ENCODE results near the gene DSE.

DSE gene

GRCh38 chr6:116444092-116444491 is 73.3 kb downstream of the DSE start:
- peak overlapping the region; percentile 51 for H2AFZ ChIP-seq (ENCODE audit: low read length, unreplicated experiment)
- H3K27me3 ChIP-seq (ENCODE audit: insufficient read depth, low read length): no peaks in the 10 kb centered on the region
- no peaks in the 10 kb centered on the region for H3K36me3 ChIP-seq (ENCODE audit: insufficient read depth, low read length)
- H3K4me1 ChIP-seq (ENCODE audit: control insufficient read depth, insufficient read depth, low read length, unreplicated experiment): peaks cover 45% of the 10 kb centered on the region
- peak overlapping the region; percentile 42 for H3K27ac ChIP-seq (ENCODE audit: low read depth, low read length)
- H3K4me3 ChIP-seq (ENCODE audit: low read depth, low read length): peak overlapping the region; percentile 23; the same call in 1 of the 2 replicates
- H3K79me2 ChIP-seq (ENCODE audit: control insufficient read depth, insufficient read depth, low read length, unreplicated experiment): no peaks in the 10 kb centered on the region

GRCh38 chr6:116444575-116444974 is 73.8 kb downstream of the DSE start:
- Histone ChIP-seq H3K27me3 (ENCODE audit: insufficient read depth, low read length) (no peaks in the 10 kb centered on the region), H3K4me1 (ENCODE audit: control insufficient read depth, insufficient read depth, low read length, unreplicated experiment) (peaks cover 40% of the 10 kb centered on the region), H3K4me3 (ENCODE audit: low read depth, low read length) (no peak overlapping the region), H3K79me2 (ENCODE audit: control insufficient read depth, insufficient read depth, low read length, unreplicated experiment) (no peaks in the 10 kb centered on the region), H3K36me3 (ENCODE audit: insufficient read depth, low read length) (no peaks in the 10 kb centered on the region), H2AFZ (ENCODE audit: low read length, unreplicated experiment) (no peak overlapping the region), H3K27ac (ENCODE audit: low read depth, low read length) (no peak overlapping the region)

- Histone ChIP-seq H3K4me1 (ENCODE audit: control insufficient read depth, insufficient read depth, low read length, unreplicated experiment) (peaks cover 39% of the 10 kb centered on the region), H3K79me2 (ENCODE audit: control insufficient read depth, insufficient read depth, low read length, unreplicated experiment) (no peaks in the 10 kb centered on the region), H2AFZ (ENCODE audit: low read length, unreplicated experiment) (no peak overlapping the region), H3K36me3 (ENCODE audit: insufficient read depth, low read length) (no peaks in the 10 kb centered on the region), H3K27ac (ENCODE audit: low read depth, low read length) (no peak overlapping the region), H3K4me3 (ENCODE audit: low read depth, low read length) (no peak overlapping the region), H3K27me3 (ENCODE audit: insufficient read depth, low read length) (no peaks in the 10 kb centered on the region)
These were observed 74.4 kb downstream of the DSE start for GRCh38 chr6:116445102-116445501.

- Histone ChIP-seq H3K36me3 (ENCODE audit: insufficient read depth, low read length) (no peaks in the 10 kb centered on the region), H3K79me2 (ENCODE audit: control insufficient read depth, insufficient read depth, low read length, unreplicated experiment) (no peaks in the 10 kb centered on the region), H3K4me1 (ENCODE audit: control insufficient read depth, insufficient read depth, low read length, unreplicated experiment) (peaks cover 39% of the 10 kb centered on the region), H2AFZ (ENCODE audit: low read length, unreplicated experiment) (peak overlapping the region; percentile 47), H3K4me3 (ENCODE audit: low read depth, low read length) (peak overlapping the region; percentile 56), H3K27me3 (ENCODE audit: insufficient read depth, low read length) (no peaks in the 10 kb centered on the region), H3K27ac (ENCODE audit: low read depth, low read length) (peak overlapping the region; percentile 96)
These were observed 75.7 kb downstream of the DSE start for GRCh38 chr6:116446399-116446798.

GRCh38 chr6:116447052-116447451 is 76.3 kb downstream of the DSE start:
- Histone ChIP-seq H3K27ac (ENCODE audit: low read depth, low read length) (peak overlapping the region; percentile 96), H3K79me2 (ENCODE audit: control insufficient read depth, insufficient read depth, low read length, unreplicated experiment) (no peaks in the 10 kb centered on the region), H3K36me3 (ENCODE audit: insufficient read depth, low read length) (no peaks in the 10 kb centered on the region), H3K4me3 (ENCODE audit: low read depth, low read length) (peak overlapping the region; percentile 56), H3K4me1 (ENCODE audit: control insufficient read depth, insufficient read depth, low read length, unreplicated experiment) (peaks cover 39% of the 10 kb centered on the region), H2AFZ (ENCODE audit: low read length, unreplicated experiment) (no peak overlapping the region), H3K27me3 (ENCODE audit: insufficient read depth, low read length) (no peaks in the 10 kb centered on the region)

- Histone ChIP-seq H2AFZ (ENCODE audit: low read length, unreplicated experiment) (peak overlapping the region; percentile 17), H3K4me1 (ENCODE audit: control insufficient read depth, insufficient read depth, low read length, unreplicated experiment) (peaks cover 39% of the 10 kb centered on the region), H3K27ac (ENCODE audit: low read depth, low read length) (peak overlapping the region; percentile 96), H3K36me3 (ENCODE audit: insufficient read depth, low read length) (no peaks in the 10 kb centered on the region), H3K4me3 (ENCODE audit: low read depth, low read length) (peak overlapping the region; percentile 43), H3K79me2 (ENCODE audit: control insufficient read depth, insufficient read depth, low read length, unreplicated experiment) (no peaks in the 10 kb centered on the region), H3K27me3 (ENCODE audit: insufficient read depth, low read length) (no peaks in the 10 kb centered on the region)
These were observed 76.8 kb downstream of the DSE start for GRCh38 chr6:116447496-116448011.

- peaks cover 28% of the 10 kb centered on the region for H3K4me1 ChIP-seq (ENCODE audit: control insufficient read depth, insufficient read depth, low read length, unreplicated experiment)
- no peak overlapping the region for H3K4me3 ChIP-seq (ENCODE audit: low read depth, low read length)
- H3K27ac ChIP-seq (ENCODE audit: low read depth, low read length): no peak overlapping the region
- H3K79me2 ChIP-seq (ENCODE audit: control insufficient read depth, insufficient read depth, low read length, unreplicated experiment): no peaks in the 10 kb centered on the region
- H3K27me3 ChIP-seq (ENCODE audit: insufficient read depth, low read length): no peaks in the 10 kb centered on the region
- no peak overlapping the region for H2AFZ ChIP-seq (ENCODE audit: low read length, unreplicated experiment)
- H3K36me3 ChIP-seq (ENCODE audit: insufficient read depth, low read length): no peaks in the 10 kb centered on the region
These were observed 78.8 kb downstream of the DSE start for GRCh38 chr6:116449565-116449964.

- peaks cover 28% of the 10 kb centered on the region for H3K4me1 ChIP-seq (ENCODE audit: control insufficient read depth, insufficient read depth, low read length, unreplicated experiment)
- no peaks in the 10 kb centered on the region for H3K27me3 ChIP-seq (ENCODE audit: insufficient read depth, low read length)
- H3K79me2 ChIP-seq (ENCODE audit: control insufficient read depth, insufficient read depth, low read length, unreplicated experiment): no peaks in the 10 kb centered on the region
- no peak overlapping the region for H2AFZ ChIP-seq (ENCODE audit: low read length, unreplicated experiment)
- no peak overlapping the region for H3K4me3 ChIP-seq (ENCODE audit: low read depth, low read length)
- H3K36me3 ChIP-seq (ENCODE audit: insufficient read depth, low read length): no peaks in the 10 kb centered on the region
- H3K27ac ChIP-seq (ENCODE audit: low read depth, low read length): no peak overlapping the region
These were observed 79.5 kb downstream of the DSE start for GRCh38 chr6:116450185-116450710.

GRCh38 chr6:116450769-116451740 is 80.3 kb downstream of the DSE start:
- Histone ChIP-seq H3K4me1 (ENCODE audit: control insufficient read depth, insufficient read depth, low read length, unreplicated experiment) (peaks cover 24% of the 10 kb centered on the region), H2AFZ (ENCODE audit: low read length, unreplicated experiment) (no peak overlapping the region), H3K27ac (ENCODE audit: low read depth, low read length) (no peak overlapping the region)

GRCh38 chr6:116451916-116452315 is 81.2 kb downstream of the DSE start:
- H3K36me3 ChIP-seq (ENCODE audit: insufficient read depth, low read length): no peaks in the 10 kb centered on the region
- peaks cover 15% of the 10 kb centered on the region for H3K4me1 ChIP-seq (ENCODE audit: control insufficient read depth, insufficient read depth, low read length, unreplicated experiment)
- no peaks in the 10 kb centered on the region for H3K27me3 ChIP-seq (ENCODE audit: insufficient read depth, low read length)
- no peak overlapping the region for H3K27ac ChIP-seq (ENCODE audit: low read depth, low read length)
- no peaks in the 10 kb centered on the region for H3K79me2 ChIP-seq (ENCODE audit: control insufficient read depth, insufficient read depth, low read length, unreplicated experiment)
- no peak overlapping the region for H2AFZ ChIP-seq (ENCODE audit: low read length, unreplicated experiment)
- H3K4me3 ChIP-seq (ENCODE audit: low read depth, low read length): no peak overlapping the region

More at GRCh38 chr6:116450769-116451740, 80.3 kb downstream of the DSE start:
- no peaks in the 10 kb centered on the region for H3K36me3 ChIP-seq (ENCODE audit: insufficient read depth, low read length)
- H3K27me3 ChIP-seq (ENCODE audit: insufficient read depth, low read length): no peaks in the 10 kb centered on the region
- no peak overlapping the region for H3K4me3 ChIP-seq (ENCODE audit: low read depth, low read length)
- no peaks in the 10 kb centered on the region for H3K79me2 ChIP-seq (ENCODE audit: control insufficient read depth, insufficient read depth, low read length, unreplicated experiment)

Data from ACC112 (cell line).